Amniotic stem cell (primary cell): Measurements from ENCODE around the gene SASS6.

Experiments used
- DNase-seq: peaks from one replicate; lab custom pipeline; 2025; lab: John Stamatoyannopoulos, UW

SASS6 gene

DNA sequence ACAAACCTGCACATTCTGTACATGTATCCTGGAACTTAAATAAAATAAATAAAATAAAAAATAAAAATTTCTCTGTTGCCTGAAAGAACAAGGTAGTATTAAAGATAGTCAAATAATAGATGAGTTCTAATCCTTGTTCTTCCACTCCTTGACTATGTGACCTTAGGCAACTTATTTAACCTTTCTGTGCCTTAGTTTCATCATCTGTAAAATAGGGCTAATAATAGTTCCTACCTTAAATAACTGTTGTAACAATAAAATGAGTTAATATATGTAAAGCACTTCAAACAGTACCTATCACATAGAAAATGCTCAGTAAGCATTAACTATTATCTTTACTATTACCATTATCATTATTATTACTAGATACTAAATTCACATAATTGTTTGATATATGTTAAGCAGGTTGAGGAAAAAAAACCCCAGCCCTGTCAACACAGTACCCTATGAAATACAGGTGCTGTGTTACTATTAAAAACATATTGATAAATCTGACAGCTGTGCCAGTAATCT, 23.1 kb downstream of the SASS6 start:
- DNase-seq = no peak

GRCh38 chr1:100107696-100108095, 25.0 kb downstream of the SASS6 start:
- no peak for DNase-seq

DNA sequence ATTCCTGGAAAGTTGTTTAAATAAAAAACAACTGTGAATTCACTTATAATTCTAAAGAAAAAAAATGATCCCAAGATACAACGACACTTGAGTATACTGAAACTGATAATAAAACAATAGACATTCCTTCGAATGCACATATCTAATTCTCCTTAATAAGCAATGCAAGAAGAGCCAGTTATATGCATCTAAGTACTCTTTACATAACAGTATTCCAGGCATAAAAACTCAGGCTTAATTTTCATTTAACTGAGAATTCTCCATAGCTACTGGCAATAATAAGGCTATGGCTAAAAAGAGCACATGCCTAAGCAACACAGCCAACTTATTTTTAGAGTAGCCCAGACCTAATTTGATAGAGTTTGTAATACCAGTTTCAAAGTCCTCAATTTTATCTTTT, 31.2 kb downstream of the SASS6 start:
- no peak for DNase-seq

DNA sequence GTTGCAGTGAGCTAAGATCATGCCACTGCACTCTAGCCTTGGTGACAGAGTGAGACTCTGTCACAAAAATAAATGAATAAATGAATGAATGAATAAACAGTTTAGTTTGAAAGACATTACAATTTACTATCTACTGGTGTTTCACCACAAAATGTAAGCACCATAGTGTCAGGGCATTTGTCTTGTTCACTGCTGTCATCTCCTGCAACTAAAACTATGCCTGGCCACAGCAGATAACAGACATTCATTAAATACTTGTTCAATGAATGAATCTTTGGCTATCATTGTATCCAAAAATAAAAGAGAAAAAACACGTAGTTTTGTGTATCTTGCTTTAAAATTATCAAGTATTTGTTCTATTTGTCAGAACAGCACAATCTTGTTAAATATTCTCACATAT, 32.5 kb downstream of the SASS6 start:
- no peak for DNase-seq

DNA sequence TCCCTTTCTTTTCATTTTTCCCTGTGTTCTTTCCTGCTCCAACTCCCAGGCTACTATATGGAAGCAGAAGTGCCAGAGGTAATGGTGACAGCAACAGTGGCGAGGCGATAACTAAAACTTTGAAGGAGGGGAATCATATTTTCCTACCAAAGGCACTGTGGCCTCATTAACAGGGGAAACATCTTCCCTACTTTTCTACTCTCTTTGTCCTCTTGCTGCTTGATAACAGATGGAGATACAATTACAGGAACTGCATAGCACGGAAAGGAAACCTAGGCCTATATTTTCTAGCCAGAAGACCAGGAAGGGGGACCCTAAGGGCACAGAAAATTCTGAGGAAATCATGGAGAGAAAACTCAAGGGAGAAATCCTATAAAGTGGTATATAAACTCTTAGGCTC, 42.3 kb downstream of the SASS6 start:
- DNase-seq = no peak

DNA sequence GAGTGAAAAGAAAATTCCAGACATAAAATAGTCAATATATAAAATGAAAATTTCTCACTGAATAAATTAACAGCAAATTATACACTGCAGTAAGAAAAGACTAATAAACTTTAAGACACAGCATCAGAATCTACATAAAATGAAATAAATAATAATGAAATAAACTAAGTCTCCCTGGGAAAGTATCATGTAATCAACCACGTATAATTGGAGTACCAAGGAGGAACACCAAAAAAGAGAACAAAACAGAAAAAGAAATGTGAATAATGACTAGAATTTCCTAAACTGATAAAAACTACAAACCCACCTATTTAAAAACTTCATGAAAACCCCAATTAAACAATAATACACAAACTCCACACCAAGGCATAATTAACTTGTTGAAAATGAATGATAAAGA, 43.6 kb downstream of the SASS6 start:
- no peak for DNase-seq

DNA sequence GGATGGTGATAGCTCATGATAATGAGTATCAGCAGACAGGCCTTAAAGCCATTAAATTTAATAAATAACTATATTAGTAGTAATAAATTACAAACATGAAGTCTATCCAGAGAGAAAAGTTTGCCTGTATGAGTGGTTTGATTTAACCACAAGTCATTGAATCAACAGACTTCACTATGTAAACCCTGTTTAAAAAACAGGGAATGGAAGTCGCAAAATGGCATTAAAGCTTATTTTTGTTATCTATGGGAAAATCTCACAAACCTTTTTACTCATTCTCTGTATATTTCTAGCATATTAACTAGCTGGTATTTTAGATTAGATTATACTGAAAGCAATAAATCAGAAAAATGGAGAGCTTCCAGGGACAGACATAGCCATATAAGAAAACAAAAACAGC, 45.3 kb downstream of the SASS6 start:
- no peak for DNase-seq

- DNase-seq = no peak
These were observed 52.4 kb downstream of the SASS6 start for GRCh38 chr1:100080331-100080730.

- no peak for DNase-seq
These were observed 55.2 kb downstream of the SASS6 start for GRCh38 chr1:100077531-100077930.

- no peak for DNase-seq
These were observed 56.0 kb downstream of the SASS6 start for GRCh38 chr1:100076744-100077143.

DNA sequence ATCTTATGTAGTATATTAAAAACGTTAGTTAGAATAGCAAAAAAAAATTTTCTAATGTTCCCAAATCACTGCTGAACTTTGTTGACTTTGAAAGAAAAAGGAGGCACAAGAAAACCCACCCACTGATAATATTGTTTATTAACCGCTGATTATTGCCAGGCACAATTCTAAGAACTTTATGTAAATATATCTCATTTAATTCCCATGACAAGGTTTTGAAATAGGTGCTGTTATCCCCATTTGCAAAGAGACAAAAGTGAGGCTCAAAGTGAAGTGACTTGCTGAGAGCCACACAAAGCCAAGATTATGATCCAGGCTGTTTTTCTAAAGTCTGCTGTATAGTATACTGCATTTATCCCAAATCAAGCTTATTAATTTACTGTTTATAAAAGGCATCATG, 56.4 kb downstream of the SASS6 start:
- no peak for DNase-seq

DNA sequence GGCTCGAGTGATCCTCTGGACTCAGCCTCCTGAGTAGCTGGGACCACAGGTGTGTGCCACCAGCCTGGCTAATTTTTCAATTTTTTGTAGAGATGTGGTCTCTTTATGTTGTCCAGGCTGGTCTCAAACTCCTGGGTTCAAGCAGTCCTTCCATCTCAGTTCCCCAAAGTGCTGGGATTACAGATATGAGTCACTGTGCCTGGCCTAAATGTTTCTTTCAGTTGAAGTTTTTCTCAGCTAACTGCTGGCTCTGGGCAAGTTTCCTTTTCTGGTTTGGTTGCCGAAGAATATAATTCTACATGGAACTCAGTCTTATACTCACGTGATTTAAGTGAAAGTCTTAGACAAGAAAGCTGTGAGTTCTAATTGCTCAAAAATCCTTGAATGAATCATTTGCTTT, 57.0 kb downstream of the SASS6 start:
- DNase-seq = no peak

DNA sequence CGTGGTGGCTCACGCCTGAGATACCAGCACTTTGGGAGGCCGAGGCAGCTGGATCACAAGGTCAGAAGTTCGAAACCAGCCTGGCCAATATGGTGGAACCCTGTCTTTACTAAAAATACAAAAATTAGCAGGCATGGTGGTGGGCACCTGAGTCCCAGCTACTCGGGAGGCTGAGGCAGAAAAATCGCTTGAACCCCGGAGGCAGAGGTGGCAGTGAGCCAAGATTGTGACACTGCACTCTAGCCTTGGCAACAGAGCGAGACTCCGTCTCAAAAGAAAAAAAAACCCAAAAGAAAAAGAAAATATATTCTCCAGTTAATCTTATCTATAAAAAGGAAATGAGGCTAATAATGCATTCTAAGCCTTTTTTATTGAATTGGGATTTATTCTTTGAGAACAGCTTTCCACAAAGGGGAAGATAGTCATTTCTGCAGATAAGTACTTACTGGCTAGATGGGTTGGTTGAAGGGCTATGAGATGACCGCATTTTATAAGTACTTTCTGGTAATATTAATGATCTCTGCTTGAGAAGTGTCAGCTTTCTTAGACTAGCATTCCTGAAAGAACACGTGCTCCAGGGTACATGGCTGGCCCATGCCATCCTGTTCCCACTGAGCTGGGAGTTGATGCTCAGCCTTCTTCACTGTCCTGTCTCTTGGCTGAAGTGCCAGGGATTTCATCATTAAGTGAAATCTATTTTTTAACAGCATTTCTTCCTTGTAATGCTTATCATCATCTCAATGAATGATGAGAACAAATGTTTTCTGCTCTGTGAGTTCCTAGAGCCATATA, 57.9 kb downstream of the SASS6 start:
- no peak for DNase-seq

DNA sequence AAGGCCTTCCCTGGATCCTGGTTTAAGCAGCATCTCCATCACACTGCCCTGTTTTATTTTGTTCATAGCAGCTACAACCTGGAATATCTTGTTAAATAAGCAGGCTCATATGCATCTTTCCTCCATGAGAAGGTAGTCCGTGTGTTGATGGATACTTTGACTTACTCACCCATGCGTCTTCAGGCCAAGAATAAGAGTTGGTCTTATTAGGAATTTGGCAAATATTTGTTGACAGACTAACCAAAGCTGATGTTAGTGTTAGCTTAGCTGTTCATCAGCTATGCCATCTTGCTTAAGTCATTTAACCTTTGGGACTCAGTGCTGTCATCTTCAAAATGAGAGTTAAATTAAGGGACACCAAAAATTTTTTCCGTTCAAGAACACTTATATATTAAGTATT, 59.2 kb downstream of the SASS6 start:
- DNase-seq = no peak

DNA sequence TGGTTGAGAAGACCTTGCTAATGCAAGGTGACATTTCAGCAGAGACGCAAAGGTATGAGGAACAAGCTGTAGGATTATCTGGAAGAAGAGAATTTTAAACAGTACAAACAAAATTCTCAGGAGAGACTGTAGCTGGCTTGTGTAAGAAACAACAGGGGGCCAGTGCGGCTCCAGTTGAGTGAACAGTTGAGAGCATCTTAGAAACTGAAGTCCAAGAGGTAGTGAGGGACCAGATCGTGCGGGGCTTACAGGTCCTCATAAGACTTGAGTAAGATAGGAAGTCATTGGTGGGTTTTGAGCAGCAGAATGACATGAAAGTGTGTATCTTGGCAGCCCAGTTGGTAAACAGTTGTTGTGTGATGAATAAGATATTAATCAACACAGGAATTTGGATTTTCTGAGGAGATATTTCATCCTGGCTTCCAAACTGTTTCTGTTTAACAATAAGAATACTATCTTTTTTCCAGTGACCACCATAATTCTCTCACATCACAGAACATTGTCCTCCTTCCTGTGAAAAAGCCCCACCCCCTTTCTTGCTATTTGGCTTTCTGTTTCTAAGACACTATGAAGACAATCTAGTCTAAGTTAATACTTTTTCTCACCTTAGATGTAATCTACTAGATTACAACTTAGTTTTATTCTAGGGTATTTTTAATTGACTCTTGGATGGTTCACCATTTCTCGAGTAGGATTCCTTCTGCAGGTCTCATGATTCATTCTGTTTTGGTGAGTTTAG, 62.4 kb downstream of the SASS6 start:
- DNase-seq = no peak

GRCh38 chr1:100065969-100066227, 66.8 kb downstream of the SASS6 start:
- DNase-seq = no peak

GRCh38 chr1:100065183-100065968, 67.4 kb downstream of the SASS6 start:
- no peak for DNase-seq

- DNase-seq = no peak
These were observed 71.0 kb downstream of the SASS6 start for GRCh38 chr1:100061681-100062080.

- DNase-seq = no peak
These were observed 79.0 kb downstream of the SASS6 start for GRCh38 chr1:100053727-100054126.

DNA sequence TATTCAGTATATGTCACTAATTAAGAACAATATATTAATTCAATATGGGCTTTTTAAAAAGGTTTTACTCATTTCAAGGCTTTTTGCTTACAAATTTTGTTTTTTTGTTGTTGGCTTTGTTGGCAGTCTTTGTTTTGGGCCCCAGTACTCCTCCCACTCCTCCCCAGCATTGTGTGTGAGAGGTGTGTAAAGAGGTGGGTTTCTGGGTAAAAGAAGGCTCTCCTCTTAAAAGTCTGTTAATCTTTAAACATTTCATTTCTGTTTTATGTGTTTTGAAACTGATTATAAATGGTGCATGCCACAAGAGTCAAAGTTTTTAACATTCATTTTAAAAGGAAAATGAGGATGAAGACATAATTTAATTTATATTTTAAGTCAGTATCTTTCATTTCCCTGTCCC, 79.6 kb downstream of the SASS6 start:
- DNase-seq = no peak

DNA sequence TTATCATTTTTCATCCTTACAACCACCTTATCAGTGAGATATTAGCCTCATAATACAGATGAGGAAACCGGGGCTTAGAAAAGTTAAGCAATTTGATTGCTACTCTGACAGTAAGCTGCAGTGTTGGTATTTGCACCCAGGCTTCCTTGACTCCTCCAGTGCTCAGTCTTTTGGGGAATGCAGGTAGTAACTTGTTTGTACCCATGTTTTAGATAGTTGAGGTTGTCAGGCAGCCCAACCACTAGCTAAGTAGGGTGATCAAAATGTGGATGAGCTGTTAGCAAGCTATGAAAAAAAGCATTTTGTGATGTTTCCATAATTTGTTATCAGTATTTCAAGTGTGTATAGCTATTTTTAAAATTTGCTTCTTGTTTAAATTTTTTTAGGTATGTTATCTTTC, 80.8 kb downstream of the SASS6 start:
- no peak for DNase-seq

- DNase-seq = no peak
These were observed 81.3 kb downstream of the SASS6 start for GRCh38 chr1:100051401-100051800.

DNA sequence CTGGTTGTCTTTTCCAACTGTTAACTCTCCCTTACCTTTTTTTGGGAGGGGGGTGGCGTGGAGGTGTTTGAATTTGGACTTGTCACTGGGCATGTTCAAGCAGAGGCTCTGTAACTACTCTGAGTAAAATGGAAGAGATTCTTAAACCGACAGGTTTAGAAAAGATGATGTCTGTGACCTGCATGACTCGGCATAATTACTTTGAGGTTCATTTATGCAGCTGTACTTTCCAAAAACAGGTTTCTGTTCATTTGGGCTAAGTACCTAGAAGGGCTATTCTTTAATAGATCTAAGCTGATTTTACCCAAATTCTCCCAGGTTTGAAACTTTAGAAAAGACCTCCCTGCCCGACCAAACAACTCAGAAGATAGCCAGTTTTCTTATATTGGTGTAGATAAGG, 82.6 kb downstream of the SASS6 start:
- no peak for DNase-seq
